NT2/D1 (cell line): ENCODE measurements around the gene SOCS3.

ENCODE experiments used
- SUZ12 ChIP-seq: IDR thresholded peaks from 2 replicates; pipeline ENCODE4 v1.6.1; 2011; ENCODE audit not compliant: insufficient read length, insufficient read depth; ENCODE audit errors: extremely low read depth
- YY1 ChIP-seq: IDR thresholded peaks from 2 replicates; pipeline ENCODE4 v1.6.1; 2011; ENCODE audit not compliant: insufficient read length, insufficient read depth
- ZNF274 ChIP-seq: IDR thresholded peaks from 2 replicates; pipeline ENCODE4 v1.6.1; 2011; ENCODE audit warnings: mild to moderate bottlenecking, low read depth, low read length

DNA sequence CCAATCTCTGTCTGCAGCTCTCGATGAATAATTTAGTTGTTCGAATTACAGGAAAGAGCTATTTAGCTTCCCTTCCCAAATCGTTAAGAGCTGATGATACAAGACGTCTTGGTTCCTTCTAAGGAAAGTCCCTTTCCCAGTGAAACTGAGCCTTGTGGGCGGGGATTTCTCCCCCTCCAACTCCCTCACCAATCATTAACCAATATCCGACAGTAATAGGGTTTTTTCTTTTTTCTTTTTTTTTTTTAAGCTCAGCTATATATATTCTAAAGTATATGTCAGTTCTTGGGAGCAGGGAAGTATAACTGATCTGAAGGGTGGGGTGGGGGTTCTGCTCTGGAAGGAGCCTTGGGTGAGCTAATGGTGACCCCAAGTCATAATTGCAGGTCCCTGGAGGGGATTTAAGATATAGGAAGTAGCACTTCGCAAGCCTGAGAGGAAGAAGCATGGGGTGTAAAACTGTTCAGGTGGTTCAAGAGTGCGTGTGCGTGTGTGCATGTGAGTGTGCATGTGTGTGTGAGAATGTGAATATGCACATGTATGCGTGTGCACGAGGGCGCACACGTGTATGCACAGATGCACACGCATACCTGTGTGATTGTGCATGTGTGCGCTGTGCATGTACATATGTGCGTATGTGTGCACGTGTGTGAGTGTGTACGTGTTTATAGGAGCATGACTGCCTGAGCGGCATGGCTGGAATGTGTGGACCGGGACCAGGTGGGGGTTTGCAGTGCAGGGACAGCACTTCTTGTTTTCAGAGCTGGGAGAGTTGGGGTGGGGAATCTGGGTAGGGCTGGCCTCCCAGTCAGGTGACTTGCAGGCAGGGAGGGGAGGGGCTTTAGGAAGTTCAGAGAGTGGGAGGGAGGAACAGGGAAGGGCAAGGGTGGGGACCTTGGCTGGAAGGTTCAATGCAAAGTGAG lies 42.7 kb downstream of the SOCS3 start:
- TF ChIP-seq ZNF274 (no peak), SUZ12 (no peak), YY1 (no peak)
